Airway epithelial cell (primary cell): ENCODE measurements around the gene TMEM212. TPM values are rescaled to one million over a fixed set of nuclear protein-coding genes. Genes with fewer than 3 reads are reported as not detected.

Experiments
- total RNA-seq: library from RNA; depleted of rRNA; stranded (reverse); fragments of >200 nt; gene quantifications from 2 replicates; pipeline ENCODE4 v1.2.3, GENCODE V29; 2015

TMEM212 gene
- not detected in 2 replicates for total RNA-seq

GRCh38 chr3:171842864-171843518, at the start of gene TMEM212:
Gene TMEM212, plus strand, starts transcription at chr3:171843349. Its CDS starts 35 bp downstream, at chr3:171843384.

GRCh38 chr3:171809861-171810628, 33.1 kb upstream of the TMEM212 start, which contains the start of gene PLD1:
Gene PLD1, minus strand, starts transcription at chr3:171810483. Its CDS starts 72,432 bp downstream, at chr3:171738051.

Other genes with a start within 250 kb of the TMEM212 start
- 15.0 and 23.3 TPM in 2 replicates for gene PLD1, start 32.9 kb upstream of the TMEM212 start, total RNA-seq
- 17.6 and 28.2 TPM in 2 replicates for gene FNDC3B, start 196.2 kb downstream of the TMEM212 start, total RNA-seq